ENCODE results near the gene HNRNPH3.

Gene HNRNPH3

GRCh38 chr10:68327889-68328786 lies 3.7 kb upstream of the HNRNPH3 start:
- Histone ChIP-seq H3K27ac (ENCODE audit: low read length) (no peak overlapping the region), H3K4me2 (ENCODE audit: low read depth, low read length) (peak overlapping the region; percentile 59; the same call in 1 of the 2 replicates), H3K79me2 (ENCODE audit: low read length) (peaks cover 13% of the 10 kb centered on the region), H4K20me1 (ENCODE audit: insufficient read depth, low read length) (peaks cover 3% of the 10 kb centered on the region), H3K9me2 (replicated peaks; ENCODE audit: insufficient read depth, low read length) (no peaks in the 10 kb centered on the region), H3K27me3 (replicated peaks; ENCODE audit: insufficient read depth, low read length) (no peaks in the 10 kb centered on the region), H3K4me1 (ENCODE audit: low read length) (no peaks in the 10 kb centered on the region), H3F3A (ENCODE audit: insufficient read depth, low read length) (peaks cover 18% of the 10 kb centered on the region; the same call in 1 of the 2 replicates), H2AFZ (ENCODE audit: low read length) (peak overlapping the region; percentile 26), H3K4me3 (ENCODE audit: low read length) (peak overlapping the region; percentile 32; the same call in 1 of the 2 replicates), H3K36me3 (replicated peaks; ENCODE audit: insufficient read depth, low read length) (no peaks in the 10 kb centered on the region), H3K9me3 (replicated peaks; ENCODE audit: insufficient read depth, low read length) (no peaks in the 10 kb centered on the region), H3K9ac (ENCODE audit: low read length) (no peak overlapping the region; the same call in 1 of the 2 replicates)
- TF ChIP-seq EZH2 (optimal IDR thresholded peaks at IDR 0.05; ENCODE audit: low read depth, low read length) (no peak), CTCF (IDR thresholded peaks at IDR 0.05; ENCODE audit: low read length) (no peak), EZH2phosphoT487 (IDR thresholded peaks at IDR 0.05; ENCODE audit: low read length) (no peak)
- DNase-seq = no peak

DNA sequence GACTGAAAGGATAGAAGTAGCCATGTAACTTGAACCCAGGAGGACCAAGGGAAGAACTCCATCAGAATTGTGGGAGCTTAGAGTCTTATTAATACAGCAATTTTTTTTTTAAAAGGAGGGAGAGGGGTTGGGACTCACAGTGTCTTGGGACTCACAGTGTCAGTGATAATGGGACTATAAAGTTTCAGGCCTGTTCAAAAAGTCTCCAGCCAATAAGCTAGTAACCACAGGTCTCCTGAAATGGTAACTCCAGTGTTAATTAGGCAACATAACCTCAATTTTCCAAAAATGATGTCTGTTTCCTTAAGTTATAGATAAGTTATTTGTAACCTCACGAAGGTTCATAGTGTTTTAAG lies 2.4 kb upstream of the HNRNPH3 start:
- Histone ChIP-seq H3K4me2 (ENCODE audit: low read depth, low read length) (no peak overlapping the region), H3K27ac (ENCODE audit: low read length) (no peak overlapping the region), H3F3A (ENCODE audit: insufficient read depth, low read length) (peaks cover 18% of the 10 kb centered on the region; the same call in 1 of the 2 replicates)

DNA sequence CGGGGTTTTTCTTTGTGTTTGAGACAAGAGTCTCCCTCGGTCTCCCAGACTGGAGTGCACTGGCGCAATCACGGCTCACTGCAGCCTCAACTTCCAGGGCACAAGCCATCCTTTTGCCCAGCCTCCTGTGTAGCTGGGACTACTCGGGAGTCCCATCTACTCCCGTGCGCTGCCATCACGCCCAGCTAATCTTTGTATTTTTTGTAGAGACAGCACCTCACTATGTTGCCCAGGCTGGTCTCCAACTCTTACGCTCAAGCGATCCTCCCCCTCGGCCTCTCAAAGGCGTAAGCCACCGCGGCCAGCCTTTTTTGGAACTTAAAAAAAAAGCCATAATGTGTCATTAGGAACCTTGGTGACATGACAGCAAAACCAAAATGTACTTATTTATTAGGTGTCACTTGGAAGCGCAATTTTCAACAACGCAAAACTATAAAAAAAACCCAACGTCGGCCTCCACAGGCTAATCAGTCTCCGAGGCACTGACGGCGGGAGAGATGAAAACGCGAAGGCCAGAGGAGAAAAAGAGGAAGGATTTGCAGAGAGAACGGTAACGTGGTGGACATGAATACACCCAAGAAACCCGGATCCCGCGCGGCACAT lies 911 bp upstream of the HNRNPH3 start:
- H3F3A ChIP-seq (ENCODE audit: insufficient read depth, low read length) = peaks cover 18% of the 10 kb centered on the region; the same call in 1 of the 2 replicates
- H4K20me1 ChIP-seq (ENCODE audit: insufficient read depth, low read length) = peaks cover 31% of the 10 kb centered on the region
- no peak for DNase-seq
- H3K79me2 ChIP-seq (ENCODE audit: low read length) = peaks cover 41% of the 10 kb centered on the region
- H2AFZ ChIP-seq (ENCODE audit: low read length) = peak overlapping the region; percentile 69
- H3K9me3 ChIP-seq (replicated peaks; ENCODE audit: insufficient read depth, low read length) = no peaks in the 10 kb centered on the region
- H3K4me2 ChIP-seq (ENCODE audit: low read depth, low read length) = peak overlapping the region; percentile 74
- peaks cover 6% of the 10 kb centered on the region; the same call in 1 of the 2 replicates for H3K4me1 ChIP-seq (ENCODE audit: low read length)
- H3K9ac ChIP-seq (ENCODE audit: low read length) = peak overlapping the region; percentile 99
- H3K27me3 ChIP-seq (replicated peaks; ENCODE audit: insufficient read depth, low read length) = no peaks in the 10 kb centered on the region
- no peaks in the 10 kb centered on the region for H3K36me3 ChIP-seq (replicated peaks; ENCODE audit: insufficient read depth, low read length)
- no peaks in the 10 kb centered on the region for H3K9me2 ChIP-seq (replicated peaks; ENCODE audit: insufficient read depth, low read length)
- peak overlapping the region; percentile 88 for H3K27ac ChIP-seq (ENCODE audit: low read length)
- no peak for TF ChIP-seq EZH2phosphoT487 (IDR thresholded peaks at IDR 0.05; ENCODE audit: low read length)
- no peak for TF ChIP-seq EZH2 (optimal IDR thresholded peaks at IDR 0.05; ENCODE audit: low read depth, low read length)
- no peak for TF ChIP-seq CTCF (IDR thresholded peaks at IDR 0.05; ENCODE audit: low read length)
- H3K4me3 ChIP-seq (ENCODE audit: low read length) = peak overlapping the region; percentile 97

More for the DNA sequence above, 2.4 kb upstream of the HNRNPH3 start:
- H3K27me3 ChIP-seq (replicated peaks; ENCODE audit: insufficient read depth, low read length) = no peaks in the 10 kb centered on the region
- H3K79me2 ChIP-seq (ENCODE audit: low read length) = peaks cover 26% of the 10 kb centered on the region
- H3K4me1 ChIP-seq (ENCODE audit: low read length) = no peaks in the 10 kb centered on the region
- no peak for DNase-seq
- no peak overlapping the region for H2AFZ ChIP-seq (ENCODE audit: low read length)
- no peaks in the 10 kb centered on the region for H3K9me2 ChIP-seq (replicated peaks; ENCODE audit: insufficient read depth, low read length)
- H3K9ac ChIP-seq (ENCODE audit: low read length) = no peak overlapping the region
- no peaks in the 10 kb centered on the region for H3K9me3 ChIP-seq (replicated peaks; ENCODE audit: insufficient read depth, low read length)
- H3K4me3 ChIP-seq (ENCODE audit: low read length) = no peak overlapping the region
- H3K36me3 ChIP-seq (replicated peaks; ENCODE audit: insufficient read depth, low read length) = no peaks in the 10 kb centered on the region
- TF ChIP-seq EZH2 (optimal IDR thresholded peaks at IDR 0.05; ENCODE audit: low read depth, low read length) (no peak), EZH2phosphoT487 (IDR thresholded peaks at IDR 0.05; ENCODE audit: low read length) (no peak), CTCF (IDR thresholded peaks at IDR 0.05; ENCODE audit: low read length) (no peak)
- peaks cover 17% of the 10 kb centered on the region for H4K20me1 ChIP-seq (ENCODE audit: insufficient read depth, low read length)
